ENCODE measurements around the gene SGTB.

GRCh38 chr5:65718576-65719310 is 3.2 kb downstream of the SGTB start:
- no peak for TF ChIP-seq CTCF (IDR thresholded peaks at IDR 0.05; ENCODE audit: low read depth, low read length)
- TF ChIP-seq EZH2phosphoT487 (IDR thresholded peaks at IDR 0.05; ENCODE audit: low read depth), result no peak
